Left renal cortex interstitium (tissue), 4 donors: Measurements from ENCODE around the gene ITPA. TPM values are rescaled to one million over a fixed set of nuclear protein-coding genes. Genes with fewer than 3 reads are reported as not detected.

ENCODE experiments used
- DNase-seq, 4 donors: peaks; one replicate each; pipeline ENCODE4 v3.0.0-alpha.2; 2013; ENCODE audit warnings: low read depth in 4 of 4, low spot score in 2 of 4, missing footprints in 1 of 4
- polyA plus RNA-seq, 4 donors: library from polyadenylated mRNA; unstranded; fragments of 120-200 nt; gene quantifications; one replicate each; pipeline ENCODE4 v1.2.1, GENCODE V29; 2013; ENCODE audit not compliant: insufficient read length in 4 of 4

ITPA gene
- polyA plus RNA-seq, result 10 to 100 TPM; 46.4 to 74.4 (median 68.9) TPM

- no peak for DNase-seq
These were observed at the start of gene ITPA for GRCh38 chr20:3209257-3209945. Gene ITPA, plus strand, starts transcription at chr20:3209498. Its CDS starts 54 bp downstream, at chr20:3209552.

GRCh38 chr20:3160418-3160817 is 48.9 kb upstream of the ITPA start:
- no peak for DNase-seq

- DNase-seq, result no peak
These were observed 47.8 kb upstream of the ITPA start for GRCh38 chr20:3161316-3162079.

GRCh38 chr20:3162080-3162611 is 47.2 kb upstream of the ITPA start:
- DNase-seq, result no peak

- no peak for DNase-seq
These were observed 45.9 kb upstream of the ITPA start for GRCh38 chr20:3163099-3164042.

- no peak for DNase-seq
These were observed 45.1 kb upstream of the ITPA start for GRCh38 chr20:3164043-3164762.

GRCh38 chr20:3164763-3165410 is 44.4 kb upstream of the ITPA start:
- DNase-seq, result no peak

GRCh38 chr20:3165473-3166337 is 43.6 kb upstream of the ITPA start:
- no peak for DNase-seq

- DNase-seq, result no peak
These were observed 42.9 kb upstream of the ITPA start for GRCh38 chr20:3166338-3166912.

- no peak for DNase-seq
These were observed 42.4 kb upstream of the ITPA start for GRCh38 chr20:3166913-3167342.

GRCh38 chr20:3167738-3168078 is 41.6 kb upstream of the ITPA start:
- no peak for DNase-seq

GRCh38 chr20:3168079-3168828 is 41.0 kb upstream of the ITPA start:
- no peak for DNase-seq

- no peak for DNase-seq
These were observed 40.3 kb upstream of the ITPA start for GRCh38 chr20:3168829-3169590.

GRCh38 chr20:3171391-3172125 is 37.7 kb upstream of the ITPA start:
- DNase-seq, result no peak

- no peak for DNase-seq
These were observed 37.0 kb upstream of the ITPA start for GRCh38 chr20:3172126-3172932.
